Lower leg skin (tissue), 3 donors: ENCODE measurements around the gene MAP2K6.

Source experiments
- CTCF ChIP-seq, 3 donors: fragments of 450-650 bp; IDR thresholded peaks; one replicate each; pipeline ENCODE4 v1.5.1; 2016; ENCODE audit warnings: antibody characterized with exemption in 3 of 3, mild to moderate bottlenecking in 3 of 3, moderate library complexity in 2 of 3
- POLR2A ChIP-seq, 2 donors: fragments of 450-650 bp; IDR thresholded peaks; one replicate each; pipeline ENCODE4 v1.6.1; 2016 to 2017; ENCODE audit warnings: antibody characterized with exemption in 2 of 2, mild to moderate bottlenecking in 1 of 2, moderate library complexity in 1 of 2

- TF ChIP-seq CTCF (IDR thresholded peaks at IDR 0.05) (no peak), POLR2A (IDR thresholded peaks at IDR 0.05) (no peak)
Measured at GRCh38 chr17:69462882-69463281, 48.4 kb downstream of the MAP2K6 start.
